RWPE1 (cell line): ENCODE results near the gene SYNPO.

Source experiments
- CTCF ChIA-PET: fragments of 350-600 bp; sonication (Branson Sonifier 250); formaldehyde crosslinking; extraction: SDS; loops from one replicate; lab custom pipeline; 2021; lab: Yijun Ruan, JAX
- POLR2A ChIA-PET: fragments of 400-600 bp; formaldehyde crosslinking; extraction: SDS; loops from one replicate; lab custom pipeline; 2020; ENCODE audit warnings: antibody characterized with exemption; ENCODE audit not compliant: low non-redundant PET; lab: Yijun Ruan, JAX
- DNase-seq: peaks from one replicate; pipeline ENCODE4 v3.0.0; 2012; ENCODE audit warnings: low spot score
- H3K27ac ChIP-seq: fragments of 450-650 bp; 2 replicates; pipeline ENCODE4 v1.5.1; 2017
- CTCF ChIP-seq: fragments of 450-650 bp; conservative IDR thresholded peaks from 2 replicates; pipeline ENCODE4 v1.5.1; 2017; ENCODE audit warnings: low read depth, mild to moderate bottlenecking

SYNPO gene

GRCh38 chr5:150689120-150689519 is 48.7 kb downstream of the SYNPO start:
- no peak for DNase-seq
- CTCF ChIA-PET: interaction anchor here (0.6 kb wide), 1 partner anchor 1099 kb away, joined by 5 read pairs; no protein-coding TSS in a partner anchor
- no peak overlapping the region for H3K27ac ChIP-seq
- TF ChIP-seq CTCF: no peak
- POLR2A ChIA-PET: no interaction called here

GRCh38 chr5:150690760-150691159 is 50.3 kb downstream of the SYNPO start:
- ChIA-PET CTCF (interaction anchor here (0.6 to 1.4 kb wide), 3 partner anchors 9 to 541 kb away, joined by 3 to 6 read pairs (median 5); no protein-coding TSS in a partner anchor), POLR2A (no interaction called here)
- no peak overlapping the region for H3K27ac ChIP-seq

GRCh38 chr5:150692276-150692675 is 51.8 kb downstream of the SYNPO start:
- TF ChIP-seq CTCF: no peak
- ChIA-PET POLR2A (no interaction called here), CTCF (interaction anchor here (1.0 kb wide), 1 partner anchor 132 kb away, joined by 3 read pairs; no protein-coding TSS in a partner anchor)
- no peak overlapping the region for H3K27ac ChIP-seq
- no peak for DNase-seq

More at GRCh38 chr5:150690760-150691159, 50.3 kb downstream of the SYNPO start:
- DNase-seq: no peak
- TF ChIP-seq CTCF: no peak

GRCh38 chr5:150694612-150695011 is 54.2 kb downstream of the SYNPO start:
- H3K27ac ChIP-seq: no peak overlapping the region
- CTCF ChIA-PET: interaction anchor here (0.5 to 0.6 kb wide), 3 partner anchors 17 to 239 kb away, joined by 3 to 4 read pairs (median 3); no protein-coding TSS in a partner anchor
- TF ChIP-seq CTCF: no peak
- no peak for DNase-seq
- POLR2A ChIA-PET: no interaction called here

- DNase-seq: no peak
- POLR2A ChIA-PET: interaction anchor here (0.8 to 1.5 kb wide), 2 partner anchors 59 to 90 kb away, joined by 4 to 8 read pairs; partner anchors contain the start of gene DCTN4
- CTCF ChIA-PET: interaction anchor here (0.5 to 2.6 kb wide), 15 partner anchors 9 to 257 kb away, joined by 3 to 21 read pairs (median 4); partner anchors contain the start of genes IRGM and SMIM3
Observed at GRCh38 chr5:150700246-150700593, 59.8 kb downstream of the SYNPO start.

More at GRCh38 chr5:150700246-150700593, 59.8 kb downstream of the SYNPO start:
- TF ChIP-seq CTCF: no peak
- peak overlapping the region; percentile 89 for H3K27ac ChIP-seq
